HepG2 (cell line): ENCODE results near the gene DCTN3. TPM values are rescaled to one million over a fixed set of nuclear protein-coding genes. Genes with fewer than 3 reads are reported as not detected.

ENCODE experiments used
- AGO2 ChIP-seq: fragments of 200-400 bp; formaldehyde crosslinking; optimal IDR thresholded peaks from 2 replicates; pipeline ENCODE3; 2017; ENCODE audit warnings: mild to moderate bottlenecking, low read depth, low read length, moderate library complexity
- CEBPG ChIP-seq: IDR thresholded peaks from 2 replicates; pipeline ENCODE4 v1.6.1; 2016
- DNMT1 ChIP-seq: sonication (generic); formaldehyde crosslinking; IDR thresholded peaks from 2 replicates; pipeline ENCODE4 v1.5.1; 2020; ENCODE audit warnings: mild to moderate bottlenecking, missing genetic modification reagents
- EHMT2 ChIP-seq: fragments of 200-600 bp; sonication (generic); IDR thresholded peaks from 2 replicates; pipeline ENCODE4 v1.7.0; 2017; ENCODE audit warnings: antibody characterized with exemption, low read depth, low read length, borderline replicate concordance
- ETV5 ChIP-seq: IDR thresholded peaks from 2 replicates; pipeline ENCODE4 v1.6.1; 2018; ENCODE audit warnings: missing biosample characterization, missing genetic modification reagents, inconsistent platforms, borderline replicate concordance
- FOXA3 ChIP-seq: IDR thresholded peaks from 2 replicates; pipeline ENCODE4 v1.6.1; 2016; ENCODE audit warnings: missing genetic modification reagents, missing compliant biosample characterization
- GZF1 ChIP-seq: sonication (generic); formaldehyde crosslinking; IDR thresholded peaks from 2 replicates; pipeline ENCODE4 v1.5.1; 2020; ENCODE audit warnings: mild to moderate bottlenecking, missing genetic modification reagents
- HDAC6 ChIP-seq: fragments of 200-600 bp; sonication (generic); IDR thresholded peaks from 2 replicates; pipeline ENCODE4 v1.7.0; 2017; ENCODE audit warnings: mild to moderate bottlenecking, antibody characterized with exemption, low read length, low read depth
- HOXA3 ChIP-seq: sonication (generic); formaldehyde crosslinking; IDR thresholded peaks from 2 replicates; pipeline ENCODE4 v1.5.0; 2020; ENCODE audit warnings: missing genetic modification reagents
- KAT2B ChIP-seq: fragments of 150-350 bp; IDR thresholded peaks from 2 replicates; pipeline ENCODE4 v1.6.1; 2014; ENCODE audit warnings: low read depth, low read length, borderline replicate concordance
- MNT ChIP-seq: fragments of 450-650 bp; IDR thresholded peaks from 2 replicates; pipeline ENCODE4 v1.6.1; 2016
- NFYB ChIP-seq: sonication (generic); formaldehyde crosslinking; IDR thresholded peaks from 2 replicates; pipeline ENCODE4 v1.4.0; 2020; ENCODE audit warnings: missing genetic modification reagents
- NONO ChIP-seq, 2 experiments: fragments of 450-650 bp in 1 of 2; sonication (generic) in 1 of 2; formaldehyde crosslinking in 1 of 2; IDR thresholded peaks in 1 of 2; conservative IDR thresholded peaks in 1 of 2; 2 replicates each; pipeline versions ENCODE4 v1.6.1 to v1.8.0; 2017 to 2022; ENCODE audit warnings: mild to moderate bottlenecking in 1 of 2, missing genetic modification reagents in 1 of 2, moderate library complexity in 1 of 2
- POGZ ChIP-seq: sonication (generic); formaldehyde crosslinking; IDR thresholded peaks from 2 replicates; pipeline ENCODE4 v1.4.0; 2020; ENCODE audit warnings: mild to moderate bottlenecking, missing genetic modification reagents
- RBFOX2 ChIP-seq: fragments of 200-400 bp; formaldehyde crosslinking; IDR thresholded peaks from 2 replicates; pipeline ENCODE4 v1.6.1; 2017; ENCODE audit warnings: low read depth, mild to moderate bottlenecking, low read length
- REXO4 ChIP-seq: sonication (generic); formaldehyde crosslinking; IDR thresholded peaks from 2 replicates; pipeline ENCODE4 v1.8.0; 2022; ENCODE audit warnings: missing genetic modification reagents, mild to moderate bottlenecking, borderline replicate concordance
- TAF1 ChIP-seq: sonication (generic); formaldehyde crosslinking; IDR thresholded peaks from 2 replicates; pipeline ENCODE4 v1.4.0; 2020; ENCODE audit warnings: missing genetic modification reagents
- TCF7L2 ChIP-seq: IDR thresholded peaks from 2 replicates; pipeline ENCODE4 v1.6.1; 2011; ENCODE audit warnings: mild to moderate bottlenecking, low read depth, low read length, moderate library complexity
- THAP11 ChIP-seq: IDR thresholded peaks from 2 replicates; pipeline ENCODE4 v1.6.1; 2016; ENCODE audit warnings: missing biosample characterization, missing genetic modification reagents
- ZFY ChIP-seq: sonication (generic); formaldehyde crosslinking; IDR thresholded peaks from 2 replicates; pipeline ENCODE4 v1.4.0; 2020; ENCODE audit warnings: missing genetic modification reagents
- ZHX1 ChIP-seq: sonication (generic); formaldehyde crosslinking; IDR thresholded peaks from 2 replicates; pipeline ENCODE4 v1.8.1; 2022; ENCODE audit warnings: low read depth, mild to moderate bottlenecking, missing genetic modification reagents
- ZNF331 ChIP-seq: sonication (generic); formaldehyde crosslinking; IDR thresholded peaks from 2 replicates; pipeline ENCODE4 v1.4.0; 2020; ENCODE audit warnings: missing genetic modification reagents
- ZNF543 ChIP-seq: sonication (generic); formaldehyde crosslinking; IDR thresholded peaks from 2 replicates; pipeline ENCODE4 v1.4.0; 2020; ENCODE audit warnings: mild to moderate bottlenecking, missing genetic modification reagents
- ZNF720 ChIP-seq: sonication (generic); formaldehyde crosslinking; IDR thresholded peaks from 2 replicates; pipeline ENCODE4 v1.4.0; 2020; ENCODE audit warnings: missing genetic modification reagents
- ZNF770 ChIP-seq: sonication (generic); formaldehyde crosslinking; IDR thresholded peaks from 2 replicates; pipeline ENCODE4 v1.5.0; 2020; ENCODE audit warnings: mild to moderate bottlenecking, missing genetic modification reagents
- polyA plus RNA-seq, 8 experiments: library from polyadenylated mRNA; depleted of rRNA in 3 of 8; stranded (reverse) in 7 of 8; unstranded in 1 of 8; fragments of >200 nt; fragmentation: Illumina TruSeq in 4 of 8; extraction: Trizol in 4 of 8; gene quantifications; 2 replicates each; pipeline versions ENCODE4 v1.2.1 to v1.2.3, GENCODE V29; 2011 to 2016; ENCODE audit warnings: low read depth in 4 of 8, missing spikeins in 1 of 8, mixed read lengths in 1 of 8; ENCODE audit not compliant: insufficient read depth in 1 of 8
- total RNA-seq, 5 experiments: library from RNA; depleted of rRNA; stranded (reverse); fragments of >200 nt; fragmentation: Illumina TruSeq; extraction: Trizol; gene quantifications; 2 replicates each; pipeline ENCODE4 v1.2.3, GENCODE V29; 2016; ENCODE audit warnings: low read depth in 1 of 5

DCTN3 gene
- total and polyA plus RNA-seq, 2 of the 13 experiments (the other 11 are each of a cell fraction or from before 2014, with no cell fraction given): 27.4 to 34.5 TPM

GRCh38 chr9:34620061-34620994 lies at the start of gene DCTN3 (continued):
- TF ChIP-seq AGO2 (no peak), HDAC6 (no peak), RBFOX2 (0 out of 2 replicates have a peak, but pooled peaks have one; percentile 55), NONO (IDR thresholded peaks at IDR 0.05) (no peak), NONO (CRISPR knock-in tag; conservative IDR thresholded peaks at IDR 0.05) (no peak), NFYB (CRISPR knock-in tag) (peak; percentile 85), MNT (peak; percentile 27; the same call in 1 of the 2 replicates), ZFY (CRISPR knock-in tag) (peak; percentile 75; the same call in 1 of the 2 replicates), EHMT2 (no peak), DNMT1 (CRISPR knock-in tag) (no peak), FOXA3 (CRISPR knock-in tag) (no peak), THAP11 (CRISPR knock-in tag) (peak; percentile 80), ZNF543 (CRISPR knock-in tag) (no peak), KAT2B (no peak), TAF1 (peak; percentile 52; the same call in 1 of the 2 replicates), HOXA3 (CRISPR knock-in tag) (peak; percentile 78), REXO4 (no peak), ZNF720 (no peak), GZF1 (CRISPR knock-in tag) (0 out of 2 replicates have a peak, but pooled peaks have one; percentile 26), ETV5 (no peak; the same call in 1 of the 2 replicates), TCF7L2 (no peak), ZNF770 (CRISPR knock-in tag) (no peak), ZHX1 (no peak), CEBPG (CRISPR knock-in tag) (0 out of 2 replicates have a peak, but pooled peaks have one; percentile 28), POGZ (CRISPR knock-in tag) (peak; percentile 76), ZNF331 (CRISPR knock-in tag) (peak; percentile 65; the same call in 1 of the 2 replicates)
